T-helper 2 cell treated with Interferon-gamma antibody and Interleukin-4, amounts not matched to agents 100 ng/mL and 5 ng/mL, for 36 hours (primary cell): ENCODE measurements around the gene IL17RB. TPM values are rescaled to one million over a fixed set of nuclear protein-coding genes. Genes with fewer than 3 reads are reported as not detected.

Source experiments
- intact Hi-C: fragments of 100-400 bp; cut with micrococcal nuclease; formaldehyde crosslinking; loops from one replicate; pipeline ENCODE4 v1.15.1; 2023
- total RNA-seq: library from RNA; stranded (reverse); gene quantifications from 2 replicates; pipeline ENCODE4 v1.2.3, GENCODE V29; 2022

The IL17RB gene
- total RNA-seq, 1 donor from 2014 or later: 63.5 TPM

DNA sequence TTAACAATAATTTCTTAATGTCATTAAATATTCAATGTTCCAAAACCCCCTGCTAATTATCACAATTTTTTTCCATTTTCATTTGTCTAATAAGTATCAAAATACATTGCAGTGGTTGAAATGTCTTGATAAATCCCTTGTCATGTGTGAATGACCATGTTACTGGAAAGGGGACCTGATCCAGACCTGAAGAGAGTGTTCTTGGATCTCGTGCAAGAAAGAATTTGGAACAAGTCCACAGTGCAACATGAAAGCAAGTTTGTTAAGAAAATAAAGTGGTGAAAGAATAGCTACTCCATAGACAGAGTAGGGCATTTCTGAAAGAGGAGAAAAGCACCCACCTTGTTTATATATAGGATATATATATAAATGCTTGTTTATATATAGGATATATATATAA lies 55.7 kb downstream of the IL17RB start:
- intact Hi-C loops: no loop called here

- intact Hi-C loops: no loop called here
These were observed 56.3 kb downstream of the IL17RB start for GRCh38 chr3:53902711-53903110.

- intact Hi-C loops: no loop called here
These were observed 67.0 kb downstream of the IL17RB start for GRCh38 chr3:53913401-53913800.

Other genes with a start within 250 kb of the IL17RB start
- gene CHDH, start 149 bp upstream of the IL17RB start, total RNA-seq: 8.7 and 12.1 TPM in 2 replicates
- gene ACTR8, start 35.6 kb downstream of the IL17RB start, total RNA-seq: 51.8 and 53.5 TPM in 2 replicates
- gene SELENOK, start 45.3 kb downstream of the IL17RB start, total RNA-seq: 53.1 and 57.1 TPM in 2 replicates